ENCODE results near the gene PHB1. TPM values are rescaled to one million over a fixed set of nuclear protein-coding genes. Genes with fewer than 3 reads are reported as not detected.

Gene PHB1
- total RNA-seq, 1 donor from 2014 or later, result 256 TPM

GRCh38 chr17:49444384-49444783 is 29.7 kb upstream of the PHB1 start:
- Mint-ChIP-seq H3K27ac (ENCODE audit: unreplicated experiment) (no peak overlapping the region), H3K27me3 (ENCODE audit: low read depth) (peaks cover 33% of the 10 kb centered on the region), H3K9me3 (peaks cover 4% of the 10 kb centered on the region), H3K4me1 (peaks cover 73% of the 10 kb centered on the region), H3K36me3 (ENCODE audit: low read depth) (no peaks in the 10 kb centered on the region), H3K4me3 (no peak overlapping the region)
- DNase-seq (ENCODE audit: low read depth, low spot score), result no peak
- no peak for TF ChIP-seq CTCF (conservative IDR thresholded peaks at IDR 0.05)

- Mint-ChIP-seq H3K36me3 (ENCODE audit: low read depth) (no peaks in the 10 kb centered on the region), H3K4me1 (peaks cover 76% of the 10 kb centered on the region), H3K4me3 (peak overlapping the region; percentile 44), H3K27ac (ENCODE audit: unreplicated experiment) (no peak overlapping the region), H3K9me3 (peaks cover 4% of the 10 kb centered on the region), H3K27me3 (ENCODE audit: low read depth) (peaks cover 35% of the 10 kb centered on the region)
- TF ChIP-seq CTCF (conservative IDR thresholded peaks at IDR 0.05), result no peak
- no peak for DNase-seq (ENCODE audit: low read depth, low spot score)
Measured at GRCh38 chr17:49443862-49444261, 29.2 kb upstream of the PHB1 start.

GRCh38 chr17:49442041-49442440 is 27.4 kb upstream of the PHB1 start:
- DNase-seq (ENCODE audit: low read depth, low spot score), result no peak
- Mint-ChIP-seq H3K27me3 (ENCODE audit: low read depth) (peaks cover 46% of the 10 kb centered on the region), H3K27ac (ENCODE audit: unreplicated experiment) (peak overlapping the region; percentile 44), H3K9me3 (peaks cover 7% of the 10 kb centered on the region), H3K4me1 (peaks cover 82% of the 10 kb centered on the region), H3K4me3 (peak overlapping the region; percentile 47), H3K36me3 (ENCODE audit: low read depth) (no peaks in the 10 kb centered on the region)
- TF ChIP-seq CTCF (conservative IDR thresholded peaks at IDR 0.05), result no peak

GRCh38 chr17:49441578-49441977 is 26.9 kb upstream of the PHB1 start:
- DNase-seq (ENCODE audit: low read depth, low spot score), result no peak
- peaks cover 87% of the 10 kb centered on the region for H3K4me1 Mint-ChIP-seq
- no peak overlapping the region for H3K4me3 Mint-ChIP-seq
- H3K36me3 Mint-ChIP-seq (ENCODE audit: low read depth), result no peaks in the 10 kb centered on the region
- peaks cover 7% of the 10 kb centered on the region for H3K9me3 Mint-ChIP-seq
- no peak for TF ChIP-seq CTCF (conservative IDR thresholded peaks at IDR 0.05)
- H3K27ac Mint-ChIP-seq (ENCODE audit: unreplicated experiment), result peak overlapping the region; percentile 44
- H3K27me3 Mint-ChIP-seq (ENCODE audit: low read depth), result peaks cover 49% of the 10 kb centered on the region

GRCh38 chr17:49440581-49440980 is 25.9 kb upstream of the PHB1 start:
- no peak for TF ChIP-seq CTCF (conservative IDR thresholded peaks at IDR 0.05)
- Mint-ChIP-seq H3K9me3 (peaks cover 7% of the 10 kb centered on the region), H3K4me3 (peak overlapping the region; percentile 44), H3K4me1 (peaks cover 90% of the 10 kb centered on the region), H3K36me3 (ENCODE audit: low read depth) (no peaks in the 10 kb centered on the region), H3K27ac (ENCODE audit: unreplicated experiment) (peak overlapping the region; percentile 92), H3K27me3 (ENCODE audit: low read depth) (peaks cover 55% of the 10 kb centered on the region)
- DNase-seq (ENCODE audit: low read depth, low spot score), result no peak

Data from neural crest cell (in vitro differentiated cells).